ENCODE results near the gene GRM8.

The GRM8 gene

DNA sequence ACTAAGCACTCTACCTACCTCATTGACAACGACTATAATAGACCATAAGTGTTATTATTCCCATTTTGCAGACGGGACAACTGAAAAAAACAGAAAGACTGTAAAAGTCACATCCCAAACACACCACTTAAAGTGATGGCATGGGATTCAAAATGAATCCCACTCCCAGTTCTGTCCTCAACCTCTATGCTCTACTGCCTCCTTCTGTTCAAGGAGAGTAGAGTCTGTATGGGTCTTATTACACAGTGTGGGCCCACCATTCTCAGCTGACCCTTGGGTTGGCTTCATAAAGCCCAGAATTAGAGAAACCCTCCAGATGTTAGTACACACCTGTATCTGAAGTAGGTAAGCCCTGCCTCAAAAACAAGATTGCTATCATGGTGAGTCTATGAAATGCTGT is 102.2 kb downstream of the GRM8 start:
- no peak for DNase-seq (ENCODE audit: low read depth in 2 of 2)

DNA sequence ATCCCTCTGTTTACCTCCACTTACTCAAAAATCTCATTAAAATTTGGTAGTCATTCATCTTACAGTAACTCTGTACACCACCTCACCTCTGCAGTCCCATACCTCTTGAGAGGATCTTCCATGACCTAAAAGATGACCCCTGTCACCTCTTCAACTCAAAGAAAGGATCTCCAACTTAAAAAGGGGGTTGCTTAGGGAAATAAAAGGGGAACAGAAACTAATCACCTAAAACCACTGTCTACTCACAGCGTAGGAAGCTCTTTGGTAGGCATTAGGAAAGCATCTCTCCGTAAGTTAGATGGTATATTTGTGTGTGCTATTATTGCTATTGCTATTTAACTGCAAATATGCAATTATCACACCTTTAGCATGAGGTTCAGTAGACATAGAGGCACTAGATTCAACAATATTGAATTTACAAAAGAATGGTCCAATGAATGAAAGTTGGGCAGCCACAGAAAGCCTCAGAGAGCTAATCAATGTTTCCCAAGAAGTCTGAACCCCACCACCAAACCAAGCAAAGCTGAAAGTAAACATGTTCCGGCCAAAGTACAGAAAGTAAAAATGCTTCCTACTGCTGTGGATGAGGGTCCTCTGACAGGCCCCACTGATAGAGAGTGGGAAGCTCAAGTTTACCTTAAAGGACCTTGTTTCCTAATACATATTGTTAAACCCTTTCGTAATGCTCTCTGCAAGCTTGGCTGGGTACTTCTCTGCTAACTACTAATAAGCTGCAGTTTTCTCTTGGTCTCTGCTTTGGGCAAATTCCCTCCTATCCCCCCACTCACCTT is 105.8 kb downstream of the GRM8 start:
- DNase-seq (ENCODE audit: low read depth in 2 of 2) = no peak

DNA sequence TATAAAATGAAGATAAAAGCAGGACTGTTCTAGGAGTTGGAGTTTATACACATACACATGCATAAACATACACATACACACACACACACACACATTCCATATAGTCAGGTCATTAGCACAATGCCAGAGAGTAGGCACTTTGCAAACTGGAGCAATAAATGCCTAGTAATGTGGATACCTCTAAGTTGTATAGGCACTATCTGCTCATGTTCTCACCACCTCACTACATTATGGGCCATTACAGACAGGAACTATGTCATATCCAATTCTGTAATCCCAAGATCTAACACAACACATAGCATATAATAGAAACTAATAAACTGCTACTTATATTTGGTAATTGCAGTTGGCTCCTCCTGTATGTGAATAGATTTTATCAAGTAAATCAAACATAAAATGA is 115.6 kb downstream of the GRM8 start:
- DNase-seq (ENCODE audit: low read depth in 2 of 2) = no peak

GRCh38 chr7:127135871-127136485 is 116.8 kb downstream of the GRM8 start:
- no peak for DNase-seq (ENCODE audit: low read depth in 2 of 2)

GRCh38 chr7:127123220-127123619 is 129.5 kb downstream of the GRM8 start:
- no peak for DNase-seq (ENCODE audit: low read depth in 2 of 2)

DNA sequence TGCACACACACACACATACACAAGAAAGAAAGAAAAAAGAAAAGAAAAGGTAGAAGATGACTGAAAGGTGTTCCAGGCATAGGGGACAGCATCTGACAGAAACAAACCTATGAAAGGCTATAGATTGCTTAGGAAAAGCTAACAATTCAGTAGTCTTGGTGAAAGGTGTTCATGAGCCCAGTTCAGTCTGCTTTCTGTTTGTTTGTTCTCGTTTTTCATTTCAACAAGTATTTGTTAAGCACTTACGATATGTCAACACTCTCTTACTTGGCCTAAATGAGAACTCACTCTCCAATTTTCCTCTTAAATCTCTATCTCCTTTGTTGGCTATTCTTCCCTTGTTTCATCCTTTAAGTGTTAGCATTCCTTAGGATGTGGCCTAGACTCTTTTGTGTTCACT is 133.2 kb downstream of the GRM8 start:
- no peak for DNase-seq (ENCODE audit: low read depth in 2 of 2)

- DNase-seq (ENCODE audit: low read depth in 2 of 2) = no peak
Observed at GRCh38 chr7:127114742-127115265, 137.9 kb downstream of the GRM8 start.

DNA sequence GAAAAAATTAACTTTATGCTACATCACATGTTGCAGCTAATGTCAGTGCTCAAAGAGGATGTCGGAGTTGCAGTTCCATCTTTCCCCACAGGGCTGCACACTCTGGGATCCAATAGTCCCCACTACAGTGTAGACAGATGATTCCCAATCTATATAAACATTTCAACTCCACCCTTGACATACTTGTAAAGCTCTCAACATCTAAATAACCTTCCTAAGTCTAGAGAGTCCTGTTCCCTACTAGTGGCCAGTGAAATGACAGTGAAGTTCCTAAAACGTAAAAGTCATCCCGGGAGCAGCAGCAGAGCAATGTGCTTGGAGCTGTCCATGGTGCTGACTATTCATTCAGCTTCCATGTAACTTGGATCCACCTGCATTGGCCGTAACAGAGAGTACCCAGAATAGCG is 145.1 kb downstream of the GRM8 start:
- peak in 1 of 2 donors; percentile 16 for DNase-seq (ENCODE audit: low read depth in 2 of 2)

DNA sequence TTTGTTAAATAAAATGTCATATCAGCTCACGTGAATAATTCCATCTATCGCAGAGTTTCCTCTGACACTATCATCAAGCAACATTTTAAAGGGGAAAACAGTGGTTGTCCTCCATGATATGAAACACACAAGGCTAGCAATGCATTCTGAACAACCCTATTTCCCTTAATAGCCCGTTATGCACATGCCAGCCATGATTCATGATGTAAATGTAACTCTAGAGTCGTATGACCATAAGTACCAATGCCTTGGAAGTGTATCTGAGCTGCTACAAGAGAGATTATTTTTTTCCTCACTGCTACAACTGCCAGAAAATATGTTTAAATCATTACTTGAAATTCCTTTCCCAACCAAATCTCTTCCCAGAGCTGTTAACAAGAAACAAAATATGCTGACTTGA is 159.4 kb downstream of the GRM8 start:
- no peak for DNase-seq (ENCODE audit: low read depth in 2 of 2)

GRCh38 chr7:127091620-127092019 is 161.1 kb downstream of the GRM8 start:
- no peak for DNase-seq (ENCODE audit: low read depth in 2 of 2)

DNA sequence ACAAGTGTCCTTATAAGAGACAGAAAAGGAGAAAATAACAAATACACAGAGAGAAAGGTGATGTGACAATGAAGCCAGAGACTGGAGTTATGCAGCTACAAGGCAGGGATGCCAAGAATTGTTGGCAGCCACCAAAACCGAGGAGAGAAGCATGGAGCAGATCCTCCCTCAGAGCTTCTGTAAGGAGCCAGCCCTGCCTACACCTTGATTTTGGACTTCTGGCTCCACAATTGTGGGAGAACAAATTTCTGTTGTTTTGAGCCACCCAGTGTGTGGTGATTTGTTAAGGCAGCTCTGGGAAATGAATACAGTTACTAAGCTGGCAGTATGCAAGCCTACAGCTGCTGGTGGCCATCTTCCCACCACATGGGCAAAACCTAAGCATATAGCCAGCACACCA is 163.6 kb downstream of the GRM8 start:
- no peak for DNase-seq (ENCODE audit: low read depth in 2 of 2)

DNA sequence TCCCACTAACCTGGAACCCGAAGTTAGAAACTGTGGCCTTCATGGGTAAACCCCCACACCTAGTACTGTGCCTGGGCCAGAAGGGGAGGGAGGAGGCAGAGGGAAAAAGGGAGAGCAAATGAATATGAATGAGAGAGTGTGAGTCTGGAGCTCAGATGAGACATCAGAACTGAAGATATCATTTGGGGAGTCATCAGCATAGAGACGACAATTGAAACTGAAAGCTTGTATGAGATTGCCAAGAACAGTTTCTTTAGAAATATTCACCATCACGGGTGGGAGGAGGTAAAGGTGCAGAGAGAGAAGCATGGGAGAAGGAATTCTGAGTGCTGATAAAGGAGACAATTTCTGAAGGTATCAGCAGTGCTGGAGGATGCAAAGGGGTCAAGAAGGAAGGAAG is 171.2 kb downstream of the GRM8 start:
- DNase-seq (ENCODE audit: low read depth in 2 of 2) = no peak

DNA sequence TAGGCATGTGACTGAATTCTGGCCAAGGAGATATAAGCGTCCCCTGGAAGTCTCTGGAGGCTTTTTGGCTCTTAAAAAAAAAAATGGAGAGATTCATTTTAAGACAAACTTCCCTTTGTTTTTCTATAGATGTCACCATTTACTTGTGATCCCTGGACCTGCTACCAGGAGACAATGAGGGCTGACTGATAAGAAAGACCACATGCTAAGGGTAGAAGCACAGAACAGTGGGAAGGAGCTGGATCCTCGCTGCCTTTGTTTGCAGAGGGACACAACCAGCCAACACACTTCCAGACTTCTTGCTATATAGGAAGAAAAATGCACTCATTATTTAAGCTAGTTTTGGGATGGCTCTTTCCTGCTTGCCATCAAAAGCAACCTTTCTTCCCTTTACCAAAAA is 172.2 kb downstream of the GRM8 start:
- DNase-seq (ENCODE audit: low read depth in 2 of 2) = no peak

DNA sequence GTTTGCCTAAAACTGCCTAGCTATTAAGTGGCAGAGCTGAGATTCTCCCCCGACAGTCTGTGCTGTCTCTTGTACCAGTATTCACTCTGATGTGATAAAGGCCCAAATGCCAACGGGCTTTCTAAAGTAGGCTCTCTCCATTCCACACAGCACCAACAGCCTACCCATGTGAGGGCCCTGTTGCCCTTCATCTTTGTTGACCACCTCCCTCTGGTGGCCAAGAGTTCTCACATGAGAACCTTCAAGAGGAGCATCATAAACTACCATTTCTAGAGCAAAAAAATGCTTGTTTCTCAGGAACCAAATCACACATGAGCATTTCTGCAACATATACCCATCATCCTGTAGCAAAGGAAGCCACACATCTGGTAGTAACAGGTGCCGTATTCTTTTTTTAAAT is 185.8 kb downstream of the GRM8 start:
- DNase-seq (ENCODE audit: low read depth in 2 of 2) = no peak

GRCh38 chr7:127059475-127059874 is 193.3 kb downstream of the GRM8 start:
- DNase-seq (ENCODE audit: low read depth in 2 of 2) = no peak

DNA sequence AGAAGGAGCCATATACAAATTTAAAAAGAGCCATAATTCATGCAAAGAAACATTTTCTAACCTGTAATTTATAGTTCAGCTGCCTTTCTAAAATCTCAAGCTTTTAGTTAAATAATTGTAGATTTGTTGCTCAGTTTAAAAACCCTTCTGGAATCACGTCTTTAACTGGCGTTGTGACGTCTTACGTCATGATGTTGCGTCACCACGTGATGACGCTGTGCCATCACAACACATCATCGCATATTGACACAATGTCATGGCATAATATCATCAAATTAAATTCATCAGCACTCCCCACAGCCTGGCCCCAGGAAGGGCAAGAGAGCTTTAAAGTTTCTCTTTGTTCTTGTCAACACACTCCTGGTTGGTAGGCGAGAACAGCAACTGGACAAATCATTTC is 194.8 kb downstream of the GRM8 start:
- no peak for DNase-seq (ENCODE audit: low read depth in 2 of 2)

DNA sequence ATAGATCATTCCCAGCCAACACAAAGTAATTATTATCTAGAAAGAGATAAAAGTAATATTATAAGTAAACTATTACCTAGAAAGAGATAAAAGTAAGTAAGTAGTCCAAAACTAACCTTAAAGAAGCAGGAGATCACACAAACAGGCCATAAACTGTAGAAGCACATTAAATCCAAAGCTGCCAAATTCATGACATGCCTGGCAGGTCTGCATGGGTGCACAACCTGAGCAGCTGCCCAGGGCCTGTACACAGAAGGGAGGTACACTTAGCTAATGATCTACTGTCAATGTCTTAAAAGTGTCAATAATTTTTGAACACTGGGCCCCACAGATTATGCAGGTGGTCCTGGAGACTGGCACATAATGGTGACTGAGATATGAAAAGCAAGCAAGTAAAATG is 196.5 kb downstream of the GRM8 start:
- DNase-seq (ENCODE audit: low read depth in 2 of 2) = no peak

- no peak for DNase-seq (ENCODE audit: low read depth in 2 of 2)
Observed at GRCh38 chr7:127047521-127047920, 205.2 kb downstream of the GRM8 start.

DNA sequence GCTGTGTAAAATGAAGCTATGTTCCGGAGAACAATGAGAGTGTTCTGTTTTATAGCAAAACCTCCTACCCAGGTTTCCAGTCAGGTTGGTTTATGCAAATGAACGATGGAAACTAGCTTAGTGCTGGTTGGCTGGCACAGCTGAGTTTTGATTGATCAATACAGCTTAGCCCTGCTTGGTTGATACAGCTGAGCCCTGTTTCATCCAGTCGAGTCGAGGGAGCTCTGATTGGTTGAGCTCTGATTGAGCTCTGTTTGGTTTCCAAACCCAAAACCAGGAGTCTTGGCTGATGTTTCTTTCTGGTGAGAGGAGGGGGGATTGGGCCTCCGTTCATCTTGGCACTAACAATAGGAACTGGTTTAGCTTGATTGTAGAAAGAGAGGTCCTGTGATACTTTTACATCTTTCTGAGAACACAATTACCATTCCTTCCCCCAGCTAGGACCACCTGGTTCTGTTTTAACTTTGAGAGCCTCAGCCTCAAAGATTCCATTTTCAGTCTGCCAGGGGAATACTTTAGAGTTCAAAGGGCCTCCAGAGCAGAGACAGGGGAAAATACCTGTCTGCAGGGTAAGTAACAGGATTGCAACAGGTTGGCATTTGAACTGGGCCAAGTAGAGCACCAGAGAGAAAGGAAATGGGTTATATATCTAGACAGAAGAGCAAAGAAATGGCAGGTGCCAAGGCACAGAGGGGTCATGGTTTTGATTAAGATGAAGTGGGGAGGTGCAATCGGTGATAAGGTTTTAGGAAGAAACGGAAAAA is 210.9 kb downstream of the GRM8 start:
- DNase-seq (ENCODE audit: low read depth in 2 of 2) = no peak

DNA sequence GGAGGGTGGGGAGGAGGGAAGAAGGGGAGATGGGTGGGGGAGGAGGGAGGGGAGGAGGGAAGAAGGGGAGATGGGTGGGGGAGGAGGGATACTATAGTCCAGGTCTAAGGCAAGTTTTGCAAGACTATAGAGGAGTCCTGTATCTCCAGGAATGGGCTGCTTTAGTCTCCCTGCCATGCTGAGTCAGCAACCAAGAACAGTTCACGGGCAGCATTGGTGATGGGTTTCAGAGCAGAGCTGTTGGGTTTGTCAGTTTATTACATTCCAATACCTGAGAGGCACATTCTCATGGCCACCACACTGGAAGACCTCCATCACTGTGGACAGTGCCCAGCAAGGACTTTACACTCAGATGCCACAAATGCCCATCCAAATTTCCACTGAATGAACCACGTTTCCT is 212.7 kb downstream of the GRM8 start:
- DNase-seq (ENCODE audit: low read depth in 2 of 2) = no peak

DNA sequence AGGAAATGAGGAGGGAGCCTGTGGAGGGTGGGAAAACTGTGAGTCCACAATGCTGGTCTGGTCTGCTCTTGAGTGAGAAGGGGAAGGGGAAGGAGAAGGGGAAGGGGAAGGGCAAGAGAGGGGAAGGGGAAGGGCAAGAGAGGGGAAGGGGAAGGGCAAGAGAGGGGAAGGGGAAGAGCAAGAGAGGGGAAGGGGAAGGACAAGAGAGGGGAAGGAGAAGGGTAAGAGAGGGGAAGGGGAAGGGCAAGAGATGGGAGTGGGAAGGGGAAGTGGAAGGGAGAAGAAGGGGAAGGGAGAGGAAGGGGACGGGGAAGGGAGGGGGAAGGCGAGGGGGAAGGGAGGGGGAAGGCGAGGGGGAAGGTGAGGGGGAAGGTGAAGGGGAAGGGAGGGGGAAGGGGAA is 213.2 kb downstream of the GRM8 start:
- DNase-seq (ENCODE audit: low read depth in 2 of 2) = no peak

- no peak for DNase-seq (ENCODE audit: low read depth in 2 of 2)
Observed at GRCh38 chr7:127035203-127035849, 217.4 kb downstream of the GRM8 start.

All from stimulated activated CD4-positive, alpha-beta T cell treated with anti-CD3 and anti-CD28 coated beads, Interleukin-4, amount 100 ng/mL, for 48 hours (primary cell).